ENCODE results near the gene SLIT3. TPM values are rescaled to one million over a fixed set of nuclear protein-coding genes. Genes with fewer than 3 reads are reported as not detected.

The SLIT3 gene
- total and polyA plus RNA-seq, 2 donors (not counting 3 experiments of a cell fraction or from before 2014, with no cell fraction given): 0.90 to 1.0 TPM

GRCh38 chr5:168728546-168729211, 572.3 kb downstream of the SLIT3 start:
- H3K27me3 ChIP-seq (ENCODE audit: control insufficient read depth in 2 of 2, insufficient read depth in 2 of 2, low read length in 2 of 2): no peaks in the 10 kb centered on the region
- TF ChIP-seq MYC (IDR thresholded peaks at IDR 0.05; ENCODE audit: low read depth, low read length) (no peak), GATA2 (IDR thresholded peaks at IDR 0.05; ENCODE audit: insufficient read depth, insufficient read length, low read depth, low read length) (no peak), FOS (IDR thresholded peaks at IDR 0.05; ENCODE audit: borderline replicate concordance, insufficient read depth, low read length) (no peak), EZH2 (IDR thresholded peaks at IDR 0.05; ENCODE audit: borderline replicate concordance, low read depth, low read length, severe bottlenecking) (no peak), POLR2AphosphoS5 (IDR thresholded peaks at IDR 0.05; ENCODE audit: insufficient read depth, low read depth, low read length) (no peak), JUN (IDR thresholded peaks at IDR 0.05; ENCODE audit: borderline replicate concordance, insufficient read depth, insufficient read length, low read depth) (no peak), POLR2A (IDR thresholded peaks at IDR 0.05; ENCODE audit: low read depth, low read length) (no peak)
- TF ChIP-seq, protein P1, sequence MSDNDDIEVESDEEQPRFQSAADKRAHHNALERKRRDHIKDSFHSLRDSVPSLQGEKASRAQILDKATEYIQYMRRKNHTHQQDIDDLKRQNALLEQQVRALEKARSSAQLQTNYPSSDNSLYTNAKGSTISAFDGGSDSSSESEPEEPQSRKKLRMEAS (IDR thresholded peaks at IDR 0.05; ENCODE audit: insufficient read depth, insufficient read length): no peak
- TF ChIP-seq, protein P2, sequence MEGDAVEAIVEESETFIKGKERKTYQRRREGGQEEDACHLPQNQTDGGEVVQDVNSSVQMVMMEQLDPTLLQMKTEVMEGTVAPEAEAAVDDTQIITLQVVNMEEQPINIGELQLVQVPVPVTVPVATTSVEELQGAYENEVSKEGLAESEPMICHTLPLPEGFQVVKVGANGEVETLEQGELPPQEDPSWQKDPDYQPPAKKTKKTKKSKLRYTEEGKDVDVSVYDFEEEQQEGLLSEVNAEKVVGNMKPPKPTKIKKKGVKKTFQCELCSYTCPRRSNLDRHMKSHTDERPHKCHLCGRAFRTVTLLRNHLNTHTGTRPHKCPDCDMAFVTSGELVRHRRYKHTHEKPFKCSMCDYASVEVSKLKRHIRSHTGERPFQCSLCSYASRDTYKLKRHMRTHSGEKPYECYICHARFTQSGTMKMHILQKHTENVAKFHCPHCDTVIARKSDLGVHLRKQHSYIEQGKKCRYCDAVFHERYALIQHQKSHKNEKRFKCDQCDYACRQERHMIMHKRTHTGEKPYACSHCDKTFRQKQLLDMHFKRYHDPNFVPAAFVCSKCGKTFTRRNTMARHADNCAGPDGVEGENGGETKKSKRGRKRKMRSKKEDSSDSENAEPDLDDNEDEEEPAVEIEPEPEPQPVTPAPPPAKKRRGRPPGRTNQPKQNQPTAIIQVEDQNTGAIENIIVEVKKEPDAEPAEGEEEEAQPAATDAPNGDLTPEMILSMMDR (IDR thresholded peaks at IDR 0.05; ENCODE audit: extremely low read depth in 1 of 2, insufficient read depth in 1 of 2, low read depth in 1 of 2, low read length in 2 of 2): no peak
- FAIRE-seq (no peak), DNase-seq (ENCODE audit: low read depth, low spot score) (no peak)
- H3K9ac ChIP-seq (replicated peaks; ENCODE audit: extremely low read depth, insufficient read depth, low read length): no peak overlapping the region
- ChIA-PET CTCF (interaction anchor here (1.0 kb wide), 1 partner anchor 15 kb away, joined by 3 read pairs; no protein-coding TSS in a partner anchor), POLR2A (no interaction called here)
- no peaks in the 10 kb centered on the region for H3K9me1 ChIP-seq (replicated peaks; ENCODE audit: control insufficient read depth, extremely low read depth, insufficient read depth, low read length)
- H3K4me3 ChIP-seq (replicated peaks in 1 of 3; ENCODE audit: insufficient read depth in 1 of 3, low read depth in 1 of 3, low read length in 3 of 3): no peak overlapping the region
- no peaks in the 10 kb centered on the region for H3K79me2 ChIP-seq (ENCODE audit: control insufficient read depth, insufficient read depth, low read length)
- H3K36me3 ChIP-seq (ENCODE audit: control insufficient read depth in 2 of 2, extremely low read depth in 1 of 2, insufficient read depth in 2 of 2, low read length in 2 of 2): no peaks in the 10 kb centered on the region
- no peak overlapping the region for H2AFZ ChIP-seq (ENCODE audit: low read depth, low read length)
- H3K4me2 ChIP-seq (ENCODE audit: insufficient read depth, low read length): no peak overlapping the region
- no peaks in the 10 kb centered on the region for H4K20me1 ChIP-seq (replicated peaks; ENCODE audit: control insufficient read depth, extremely low read depth, insufficient read depth, low read length)
- no peaks in the 10 kb centered on the region for H3K4me1 ChIP-seq (ENCODE audit: control insufficient read depth, extremely low read depth, insufficient read depth, low read length)
- intact Hi-C loops (cut with micrococcal nuclease) (no loop called here), dilution Hi-C loops (cut with MboI; ENCODE audit: extremely low pct_ligation_motif_present, low sequenced_read_pairs) (no loop called here)
- no peak overlapping the region for H3K27ac ChIP-seq (ENCODE audit: insufficient read depth, low read depth, low read length)
- H3K9me3 ChIP-seq (replicated peaks; ENCODE audit: control insufficient read depth, insufficient read depth, low read length): no peaks in the 10 kb centered on the region
- BruUV-seq (replicated peaks): no TSS peak
